HepG2 (cell line): ENCODE data around the gene PTGR1. TPM values are rescaled to one million over a fixed set of nuclear protein-coding genes. Genes with fewer than 3 reads are reported as not detected.
A peak's percentile ranks its signal among the peaks of the same experiment; 100 is the strongest.

Experiments
- BRD4 ChIP-seq: sonication (generic); formaldehyde crosslinking; IDR thresholded peaks from 2 replicates; pipeline ENCODE4 v1.4.0; 2020; ENCODE audit warnings: missing genetic modification reagents
- CCDC6 ChIP-seq: sonication (generic); formaldehyde crosslinking; IDR thresholded peaks from 2 replicates; pipeline ENCODE4 v1.8.1; 2022; ENCODE audit warnings: mild to moderate bottlenecking, missing genetic modification reagents, moderate library complexity
- GATAD1 ChIP-seq: IDR thresholded peaks from 2 replicates; pipeline ENCODE4 v1.6.1; 2016; ENCODE audit warnings: missing genetic modification reagents, missing compliant biosample characterization
- RAD21 ChIP-seq: fragments of 450-650 bp; formaldehyde crosslinking; IDR thresholded peaks from 2 replicates; pipeline ENCODE4 v1.5.0; 2020; ENCODE audit warnings: mild to moderate bottlenecking
- STAG1 ChIP-seq: sonication (generic); formaldehyde crosslinking; IDR thresholded peaks from 2 replicates; pipeline ENCODE4 v1.4.0; 2020; ENCODE audit warnings: missing genetic modification reagents
- TBL1XR1 ChIP-seq: fragments of 150-350 bp; IDR thresholded peaks from 2 replicates; pipeline ENCODE4 v1.6.1; 2014; ENCODE audit warnings: borderline replicate concordance, low read length; ENCODE audit not compliant: partially characterized antibody
- YEATS2 ChIP-seq: sonication (generic); formaldehyde crosslinking; IDR thresholded peaks from 2 replicates; pipeline ENCODE4 v1.4.0; 2020; ENCODE audit warnings: missing genetic modification reagents, borderline replicate concordance
- ZFP1 ChIP-seq: IDR thresholded peaks from 2 replicates; pipeline ENCODE4 v1.6.1; 2016
- ZNF260 ChIP-seq: sonication (generic); formaldehyde crosslinking; IDR thresholded peaks from 2 replicates; pipeline ENCODE4 v1.4.0; 2020; ENCODE audit warnings: missing genetic modification reagents, low read depth, mild to moderate bottlenecking, borderline replicate concordance
- polyA plus RNA-seq, 8 experiments: library from polyadenylated mRNA; depleted of rRNA in 3 of 8; stranded (reverse) in 7 of 8; unstranded in 1 of 8; fragments of >200 nt; fragmentation: Illumina TruSeq in 4 of 8; extraction: Trizol in 4 of 8; gene quantifications; 2 replicates each; pipeline versions ENCODE4 v1.2.1 to v1.2.3, GENCODE V29; 2011 to 2016; ENCODE audit warnings: low read depth in 4 of 8, missing spikeins in 1 of 8, mixed read lengths in 1 of 8; ENCODE audit not compliant: insufficient read depth in 1 of 8
- total RNA-seq, 5 experiments: library from RNA; depleted of rRNA; stranded (reverse); fragments of >200 nt; fragmentation: Illumina TruSeq; extraction: Trizol; gene quantifications; 2 replicates each; pipeline ENCODE4 v1.2.3, GENCODE V29; 2016; ENCODE audit warnings: low read depth in 1 of 5
- TF ChIP-seq, protein P1 (sequence below): sonication (generic); formaldehyde crosslinking; IDR thresholded peaks from 2 replicates; pipeline ENCODE4 v1.4.0; 2020; ENCODE audit warnings: mild to moderate bottlenecking, missing genetic modification reagents
- TF ChIP-seq, protein P2 (sequence below): fragments of 450-650 bp; IDR thresholded peaks from 2 replicates; pipeline ENCODE4 v1.6.1; 2017
- TF ChIP-seq, protein P3 (sequence below): sonication (generic); formaldehyde crosslinking; IDR thresholded peaks from 2 replicates; pipeline ENCODE4 v1.5.0; 2020; ENCODE audit warnings: mild to moderate bottlenecking, missing genetic modification reagents
- TF ChIP-seq, protein P4 (sequence below): sonication (generic); formaldehyde crosslinking; IDR thresholded peaks from 2 replicates; pipeline ENCODE4 v1.4.0; 2020; ENCODE audit warnings: mild to moderate bottlenecking, missing genetic modification reagents
- TF ChIP-seq, protein P5 (sequence below): sonication (generic); formaldehyde crosslinking; IDR thresholded peaks from 2 replicates; pipeline ENCODE4 v1.4.0; 2020; ENCODE audit warnings: missing genetic modification reagents

PTGR1 gene
- total and polyA plus RNA-seq, 2 of the 13 experiments (the other 11 are each of a cell fraction or from before 2014, with no cell fraction given), result 6.0 to 15.8 TPM

DNA sequence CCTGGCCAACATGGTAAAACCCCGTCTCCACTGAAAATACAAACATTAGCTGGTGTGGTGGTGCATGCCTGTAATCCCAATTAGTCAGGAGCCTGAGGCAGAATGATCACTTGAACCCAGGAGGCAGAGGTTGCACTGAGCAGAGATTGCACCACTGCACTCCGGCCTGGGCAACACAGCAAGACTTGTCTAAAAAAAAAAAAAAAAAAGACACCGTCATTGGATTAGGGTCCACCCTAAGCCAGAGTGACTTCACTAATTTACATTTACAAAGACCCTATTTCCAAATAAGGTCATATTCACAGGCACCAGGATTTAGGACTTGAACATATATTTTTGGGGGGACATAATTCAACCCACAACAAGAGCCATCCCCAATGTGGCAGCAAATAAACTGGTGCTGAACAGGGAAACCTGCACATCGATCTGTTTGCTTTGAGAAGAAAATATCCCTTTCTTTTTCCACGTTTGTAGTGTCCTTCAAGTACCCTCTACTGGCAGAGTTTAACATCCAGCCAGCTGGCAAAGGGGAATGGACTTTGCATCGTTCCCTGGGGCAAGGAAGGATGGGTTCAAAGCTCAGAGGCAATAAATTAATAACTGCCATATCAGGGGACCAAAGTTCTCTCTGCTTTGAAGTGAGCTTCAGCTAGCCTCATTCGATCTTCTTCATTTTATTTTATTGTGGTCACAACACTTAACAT lies 28.0 kb upstream of the PTGR1 start (continued):
- TF ChIP-seq, protein P1, sequence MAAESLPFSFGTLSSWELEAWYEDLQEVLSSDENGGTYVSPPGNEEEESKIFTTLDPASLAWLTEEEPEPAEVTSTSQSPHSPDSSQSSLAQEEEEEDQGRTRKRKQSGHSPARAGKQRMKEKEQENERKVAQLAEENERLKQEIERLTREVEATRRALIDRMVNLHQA (CRISPR knock-in tag), result no peak
- no peak for TF ChIP-seq YEATS2 (CRISPR knock-in tag)
- TF ChIP-seq STAG1 (CRISPR knock-in tag), result peak; percentile 34; the same call in 1 of the 2 replicates
- TF ChIP-seq, protein P2, sequence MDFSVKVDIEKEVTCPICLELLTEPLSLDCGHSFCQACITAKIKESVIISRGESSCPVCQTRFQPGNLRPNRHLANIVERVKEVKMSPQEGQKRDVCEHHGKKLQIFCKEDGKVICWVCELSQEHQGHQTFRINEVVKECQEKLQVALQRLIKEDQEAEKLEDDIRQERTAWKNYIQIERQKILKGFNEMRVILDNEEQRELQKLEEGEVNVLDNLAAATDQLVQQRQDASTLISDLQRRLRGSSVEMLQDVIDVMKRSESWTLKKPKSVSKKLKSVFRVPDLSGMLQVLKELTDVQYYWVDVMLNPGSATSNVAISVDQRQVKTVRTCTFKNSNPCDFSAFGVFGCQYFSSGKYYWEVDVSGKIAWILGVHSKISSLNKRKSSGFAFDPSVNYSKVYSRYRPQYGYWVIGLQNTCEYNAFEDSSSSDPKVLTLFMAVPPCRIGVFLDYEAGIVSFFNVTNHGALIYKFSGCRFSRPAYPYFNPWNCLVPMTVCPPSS, result no peak
- TF ChIP-seq TBL1XR1, result no peak
- TF ChIP-seq, protein P3, sequence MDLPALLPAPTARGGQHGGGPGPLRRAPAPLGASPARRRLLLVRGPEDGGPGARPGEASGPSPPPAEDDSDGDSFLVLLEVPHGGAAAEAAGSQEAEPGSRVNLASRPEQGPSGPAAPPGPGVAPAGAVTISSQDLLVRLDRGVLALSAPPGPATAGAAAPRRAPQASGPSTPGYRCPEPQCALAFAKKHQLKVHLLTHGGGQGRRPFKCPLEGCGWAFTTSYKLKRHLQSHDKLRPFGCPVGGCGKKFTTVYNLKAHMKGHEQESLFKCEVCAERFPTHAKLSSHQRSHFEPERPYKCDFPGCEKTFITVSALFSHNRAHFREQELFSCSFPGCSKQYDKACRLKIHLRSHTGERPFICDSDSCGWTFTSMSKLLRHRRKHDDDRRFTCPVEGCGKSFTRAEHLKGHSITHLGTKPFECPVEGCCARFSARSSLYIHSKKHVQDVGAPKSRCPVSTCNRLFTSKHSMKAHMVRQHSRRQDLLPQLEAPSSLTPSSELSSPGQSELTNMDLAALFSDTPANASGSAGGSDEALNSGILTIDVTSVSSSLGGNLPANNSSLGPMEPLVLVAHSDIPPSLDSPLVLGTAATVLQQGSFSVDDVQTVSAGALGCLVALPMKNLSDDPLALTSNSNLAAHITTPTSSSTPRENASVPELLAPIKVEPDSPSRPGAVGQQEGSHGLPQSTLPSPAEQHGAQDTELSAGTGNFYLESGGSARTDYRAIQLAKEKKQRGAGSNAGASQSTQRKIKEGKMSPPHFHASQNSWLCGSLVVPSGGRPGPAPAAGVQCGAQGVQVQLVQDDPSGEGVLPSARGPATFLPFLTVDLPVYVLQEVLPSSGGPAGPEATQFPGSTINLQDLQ (CRISPR knock-in tag), result no peak
- no peak for TF ChIP-seq RAD21 (CRISPR knock-in tag)
- no peak for TF ChIP-seq ZFP1 (CRISPR knock-in tag)
- TF ChIP-seq, protein P4, sequence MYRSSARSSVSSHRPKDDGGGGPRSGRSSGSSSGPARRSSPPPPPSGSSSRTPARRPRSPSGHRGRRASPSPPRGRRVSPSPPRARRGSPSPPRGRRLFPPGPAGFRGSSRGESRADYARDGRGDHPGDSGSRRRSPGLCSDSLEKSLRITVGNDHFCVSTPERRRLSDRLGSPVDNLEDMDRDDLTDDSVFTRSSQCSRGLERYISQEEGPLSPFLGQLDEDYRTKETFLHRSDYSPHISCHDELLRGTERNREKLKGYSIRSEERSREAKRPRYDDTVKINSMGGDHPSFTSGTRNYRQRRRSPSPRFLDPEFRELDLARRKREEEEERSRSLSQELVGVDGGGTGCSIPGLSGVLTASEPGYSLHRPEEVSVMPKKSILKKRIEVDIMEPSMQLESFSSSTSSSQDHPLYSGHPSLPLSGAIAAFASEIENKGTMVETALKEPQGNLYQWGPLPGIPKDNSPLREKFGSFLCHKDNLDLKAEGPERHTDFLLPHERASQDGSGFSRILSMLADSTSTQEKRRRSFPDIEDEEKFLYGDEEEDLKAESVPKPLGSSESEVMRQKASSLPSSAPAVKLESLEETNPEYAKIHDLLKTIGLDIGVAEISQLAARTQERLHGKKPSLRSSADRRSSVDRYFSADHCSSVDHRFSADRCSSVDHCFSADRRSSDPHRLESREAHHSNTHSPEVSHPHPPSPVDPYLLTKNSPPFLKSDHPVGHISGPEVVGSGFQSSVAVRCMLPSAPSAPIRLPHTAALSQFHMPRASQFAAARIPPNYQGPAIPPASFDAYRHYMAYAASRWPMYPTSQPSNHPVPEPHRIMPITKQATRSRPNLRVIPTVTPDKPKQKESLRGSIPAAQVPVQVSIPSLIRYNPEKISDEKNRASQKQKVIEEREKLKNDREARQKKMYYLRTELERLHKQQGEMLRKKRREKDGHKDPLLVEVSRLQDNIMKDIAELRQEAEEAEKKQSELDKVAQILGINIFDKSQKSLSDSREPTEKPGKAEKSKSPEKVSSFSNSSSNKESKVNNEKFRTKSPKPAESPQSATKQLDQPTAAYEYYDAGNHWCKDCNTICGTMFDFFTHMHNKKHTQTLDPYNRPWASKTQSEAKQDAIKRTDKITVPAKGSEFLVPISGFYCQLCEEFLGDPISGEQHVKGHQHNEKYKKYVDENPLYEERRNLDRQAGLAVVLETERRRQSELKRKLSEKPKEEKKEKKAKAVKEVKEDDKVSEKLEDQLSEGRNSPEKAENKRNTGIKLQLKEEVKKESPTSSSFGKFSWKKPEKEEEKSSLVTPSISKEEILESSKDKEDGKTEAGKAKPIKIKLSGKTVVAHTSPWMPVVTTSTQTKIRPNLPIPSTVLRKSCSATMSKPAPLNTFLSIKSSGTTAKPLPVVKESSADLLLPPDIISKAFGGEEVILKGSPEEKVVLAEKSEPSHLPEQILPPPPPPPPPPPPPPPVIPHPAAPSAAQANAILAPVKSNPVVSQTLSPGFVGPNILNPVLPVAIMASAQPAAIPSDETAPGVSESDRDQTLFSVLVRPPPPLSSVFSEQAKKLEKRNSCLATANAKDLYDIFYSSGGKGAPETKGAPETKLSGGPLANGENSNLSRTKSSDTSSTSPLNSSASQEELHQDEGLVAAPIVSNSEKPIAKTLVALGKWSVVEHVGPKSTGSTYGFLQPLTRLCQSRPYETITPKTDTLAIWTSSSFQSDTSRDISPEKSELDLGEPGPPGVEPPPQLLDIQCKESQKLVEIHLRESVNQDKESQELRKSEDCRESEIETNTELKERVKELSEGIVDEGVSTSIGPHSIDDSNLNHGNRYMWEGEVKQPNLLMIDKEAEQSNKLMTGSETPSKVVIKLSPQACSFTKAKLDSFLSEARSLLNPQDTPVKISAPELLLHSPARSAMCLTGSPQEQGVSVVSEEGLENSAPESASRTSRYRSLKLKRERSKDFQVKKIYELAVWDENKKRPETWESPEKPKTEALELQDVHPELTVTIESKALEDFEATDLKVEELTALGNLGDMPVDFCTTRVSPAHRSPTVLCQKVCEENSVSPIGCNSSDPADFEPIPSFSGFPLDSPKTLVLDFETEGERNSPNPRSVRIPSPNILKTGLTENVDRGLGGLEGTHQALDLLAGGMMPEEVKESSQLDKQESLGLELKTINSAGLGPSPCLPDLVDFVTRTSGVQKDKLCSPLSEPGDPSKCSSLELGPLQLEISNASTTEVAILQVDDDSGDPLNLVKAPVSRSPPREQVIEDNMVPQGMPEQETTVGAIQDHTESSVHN (CRISPR knock-in tag), result no peak
- no peak for TF ChIP-seq GATAD1
- TF ChIP-seq, protein P5, sequence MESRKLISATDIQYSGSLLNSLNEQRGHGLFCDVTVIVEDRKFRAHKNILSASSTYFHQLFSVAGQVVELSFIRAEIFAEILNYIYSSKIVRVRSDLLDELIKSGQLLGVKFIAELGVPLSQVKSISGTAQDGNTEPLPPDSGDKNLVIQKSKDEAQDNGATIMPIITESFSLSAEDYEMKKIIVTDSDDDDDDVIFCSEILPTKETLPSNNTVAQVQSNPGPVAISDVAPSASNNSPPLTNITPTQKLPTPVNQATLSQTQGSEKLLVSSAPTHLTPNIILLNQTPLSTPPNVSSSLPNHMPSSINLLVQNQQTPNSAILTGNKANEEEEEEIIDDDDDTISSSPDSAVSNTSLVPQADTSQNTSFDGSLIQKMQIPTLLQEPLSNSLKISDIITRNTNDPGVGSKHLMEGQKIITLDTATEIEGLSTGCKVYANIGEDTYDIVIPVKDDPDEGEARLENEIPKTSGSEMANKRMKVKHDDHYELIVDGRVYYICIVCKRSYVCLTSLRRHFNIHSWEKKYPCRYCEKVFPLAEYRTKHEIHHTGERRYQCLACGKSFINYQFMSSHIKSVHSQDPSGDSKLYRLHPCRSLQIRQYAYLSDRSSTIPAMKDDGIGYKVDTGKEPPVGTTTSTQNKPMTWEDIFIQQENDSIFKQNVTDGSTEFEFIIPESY (CRISPR knock-in tag), result no peak
- no peak for TF ChIP-seq BRD4
- no peak for TF ChIP-seq ZNF260 (CRISPR knock-in tag)
- TF ChIP-seq CCDC6 (CRISPR knock-in tag), result no peak
